Peyer's patch (tissue), 4 donors: Measurements from ENCODE around the gene CDH3. TPM values are rescaled to one million over a fixed set of nuclear protein-coding genes. Genes with fewer than 3 reads are reported as not detected.

Experiments used
- DNase-seq, 3 donors: peaks; one replicate each; pipeline ENCODE4 v3.0.0-alpha.2; 2017 to 2019
- H3K27ac ChIP-seq, 4 donors: fragments of 200-600 bp; sonication (generic); one replicate each; pipeline ENCODE4 v1.5.1; 2016 to 2019
- H3K27me3 ChIP-seq, 2 donors: fragments of 200-600 bp; sonication (generic); one replicate each; pipeline ENCODE4 v1.5.1; 2019
- H3K36me3 ChIP-seq, 3 donors: fragments of 200-600 bp; sonication (generic); one replicate each; pipeline ENCODE4 v1.5.1; 2016 to 2019
- H3K4me1 ChIP-seq, 4 donors: fragments of 200-600 bp; sonication (generic); one replicate each; pipeline ENCODE4 v1.5.1; 2016 to 2019
- H3K4me3 ChIP-seq, 4 donors: fragments of 200-600 bp; sonication (generic); 1 replicate in 3 of 4; 2 replicates in 1 of 4; pipeline ENCODE4 v1.5.1; 2016 to 2019; ENCODE audit warnings: mild to moderate bottlenecking in 1 of 4
- H3K9me3 ChIP-seq, 4 donors: fragments of 200-600 bp; sonication (generic); one replicate each; pipeline ENCODE4 v1.5.1; 2016 to 2019; ENCODE audit warnings: mild to moderate bottlenecking in 1 of 4
- CTCF ChIP-seq, 6 experiments: fragments of 450-650 bp in 4 of 6; fragments of 200-600 bp in 2 of 6; sonication (generic) in 1 of 6; IDR thresholded peaks; one replicate each; pipeline ENCODE4 v1.5.1; 2017 to 2019; ENCODE audit warnings: antibody characterized with exemption in 6 of 6, mild to moderate bottlenecking in 3 of 6, moderate library complexity in 1 of 6
- POLR2A ChIP-seq, 2 donors: fragments of 450-650 bp; IDR thresholded peaks; one replicate each; pipeline ENCODE4 v1.5.1; 2017; ENCODE audit warnings: antibody characterized with exemption in 2 of 2, mild to moderate bottlenecking in 2 of 2, moderate library complexity in 2 of 2
- total RNA-seq, 4 donors: library from RNA; depleted of rRNA; stranded (reverse); fragments of >200 nt; gene quantifications; one replicate each; pipeline ENCODE4 v1.1.0, GENCODE V29; 2016

Gene CDH3
- total RNA-seq, 4 donors from 2014 or later: 0.80 to 1.8 TPM; not detected in 2

- H3K4me3 ChIP-seq: no peak overlapping the region
- no peaks in the 10 kb centered on the region for H3K4me1 ChIP-seq
- H3K9me3 ChIP-seq: no peaks in the 10 kb centered on the region
- no peaks in the 10 kb centered on the region for H3K36me3 ChIP-seq
- DNase-seq: no peak
- no peak overlapping the region for H3K27ac ChIP-seq
- H3K27me3 ChIP-seq: no peaks in the 10 kb centered on the region
- TF ChIP-seq CTCF (IDR thresholded peaks at IDR 0.05) (no peak), POLR2A (IDR thresholded peaks at IDR 0.05) (no peak)
Observed at GRCh38 chr16:68668266-68668665, 23.2 kb downstream of the CDH3 start.

GRCh38 chr16:68676113-68676860 is 31.2 kb downstream of the CDH3 start:
- TF ChIP-seq POLR2A (IDR thresholded peaks at IDR 0.05): no peak
- no peak for TF ChIP-seq CTCF (IDR thresholded peaks at IDR 0.05)
- H3K4me3 ChIP-seq: no peak overlapping the region
- H3K27me3 ChIP-seq: no peaks in the 10 kb centered on the region
- no peaks in the 10 kb centered on the region for H3K4me1 ChIP-seq
- DNase-seq: no peak
- H3K27ac ChIP-seq: no peak overlapping the region
- no peaks in the 10 kb centered on the region for H3K9me3 ChIP-seq
- H3K36me3 ChIP-seq: no peaks in the 10 kb centered on the region

DNA sequence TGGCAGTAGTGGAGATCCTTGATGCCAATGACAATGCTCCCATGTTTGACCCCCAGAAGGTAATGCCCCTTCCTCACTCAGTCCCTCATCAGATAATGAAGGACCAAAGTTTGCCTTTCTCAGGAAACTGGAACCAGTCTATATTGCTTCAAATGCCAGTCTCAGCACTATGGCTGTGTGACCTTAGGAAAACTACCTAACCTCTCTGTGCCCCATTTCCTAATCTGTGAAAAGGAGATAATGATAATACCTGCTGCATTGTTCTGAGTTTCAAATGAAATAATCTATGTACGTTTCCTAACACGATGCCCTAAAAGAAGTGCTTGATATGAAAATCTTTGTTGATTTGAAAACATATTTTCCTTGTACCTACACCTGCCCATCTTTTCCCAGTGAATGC is 35.9 kb downstream of the CDH3 start:
- Histone ChIP-seq H3K27me3 (no peaks in the 10 kb centered on the region), H3K4me3 (no peak overlapping the region), H3K9me3 (no peaks in the 10 kb centered on the region), H3K4me1 (no peaks in the 10 kb centered on the region), H3K27ac (no peak overlapping the region), H3K36me3 (no peaks in the 10 kb centered on the region)
- TF ChIP-seq CTCF (IDR thresholded peaks at IDR 0.05): no peak
- TF ChIP-seq POLR2A (IDR thresholded peaks at IDR 0.05): no peak
- no peak for DNase-seq

GRCh38 chr16:68685685-68686478 is 40.8 kb downstream of the CDH3 start:
- Histone ChIP-seq H3K4me3 (no peak overlapping the region), H3K36me3 (no peaks in the 10 kb centered on the region), H3K27me3 (no peaks in the 10 kb centered on the region), H3K4me1 (no peaks in the 10 kb centered on the region), H3K27ac (no peak overlapping the region), H3K9me3 (no peaks in the 10 kb centered on the region)
- no peak for TF ChIP-seq CTCF (IDR thresholded peaks at IDR 0.05)
- TF ChIP-seq POLR2A (IDR thresholded peaks at IDR 0.05): no peak
- no peak for DNase-seq

DNA sequence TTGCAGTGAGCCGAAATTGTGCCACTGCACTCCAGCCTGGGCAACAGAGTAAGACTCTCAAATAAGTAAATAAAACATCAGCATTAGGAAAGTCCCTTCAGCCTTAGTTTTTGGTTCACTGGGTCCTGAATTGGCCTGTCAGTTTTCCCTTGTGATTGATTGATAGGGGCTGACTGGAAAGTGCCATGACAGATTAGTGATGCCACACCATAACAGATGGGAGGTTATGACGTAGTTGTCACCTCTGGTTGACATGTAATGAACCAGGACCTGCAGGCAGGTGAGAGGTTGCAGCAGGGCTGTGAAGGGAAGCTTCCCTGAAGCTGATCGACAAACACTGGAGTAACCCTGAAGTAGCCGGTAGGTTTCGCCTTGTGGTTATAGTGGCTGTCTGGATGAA is 41.8 kb downstream of the CDH3 start:
- no peak overlapping the region for H3K4me3 ChIP-seq
- no peak for TF ChIP-seq POLR2A (IDR thresholded peaks at IDR 0.05)
- TF ChIP-seq CTCF (IDR thresholded peaks at IDR 0.05): no peak
- no peak for DNase-seq
- no peaks in the 10 kb centered on the region for H3K9me3 ChIP-seq
- no peaks in the 10 kb centered on the region for H3K36me3 ChIP-seq
- no peak overlapping the region for H3K27ac ChIP-seq
- no peaks in the 10 kb centered on the region for H3K27me3 ChIP-seq
- no peaks in the 10 kb centered on the region for H3K4me1 ChIP-seq
